PC-9 (cell line): Measurements from ENCODE around the gene SLC35F5. TPM values are rescaled to one million over a fixed set of nuclear protein-coding genes. Genes with fewer than 3 reads are reported as not detected.
"Not testable (repeated sequence)": the region's sequence is repeated elsewhere in the genome, so short reads cannot be mapped to it uniquely, and the experiment has no call there.

Experiments used
- BruUV-seq: library from RNA; stranded (reverse); fragments of 400-500 nt; replicated peaks from 2 replicates; lab custom pipeline; 2021; lab: Mats Ljungman, UMichigan
- CTCF ChIA-PET: fragments of 300-600 bp; sonication (Branson Sonifier 250); formaldehyde crosslinking; loops from one replicate; lab custom pipeline; 2022; ENCODE audit warnings: antibody characterized with exemption; lab: Charles Lee
- POLR2A ChIA-PET: fragments of 300-600 bp; sonication (Branson Sonifier 250); formaldehyde crosslinking; loops from one replicate; lab custom pipeline; 2022; ENCODE audit warnings: antibody characterized with exemption; ENCODE audit not compliant: unreplicated experiment; lab: Charles Lee
- DNase-seq, 2 experiments: peaks; one replicate each; pipeline versions ENCODE4 v3.0.0 to v3.0.0-alpha.2; 2015 to 2022; ENCODE audit warnings: mixed read lengths in 1 of 2
- H2AFZ ChIP-seq: fragments of 200-600 bp; sonication (generic); 2 replicates; pipeline ENCODE4 v1.8.1; 2017; ENCODE audit warnings: antibody characterized with exemption
- H3F3A ChIP-seq: fragments of 200-600 bp; sonication (generic); 2 replicates; pipeline ENCODE4 v1.8.1; 2017; ENCODE audit warnings: antibody characterized with exemption, mild to moderate bottlenecking, low read depth; ENCODE audit not compliant: insufficient read depth
- H3K27ac ChIP-seq: fragments of 200-600 bp; sonication (generic); 2 replicates; pipeline ENCODE4 v1.6.1; 2016; ENCODE audit warnings: mixed run types
- H3K27me3 ChIP-seq: fragments of 200-600 bp; sonication (generic); 2 replicates; pipeline ENCODE4 v1.6.1; 2016; ENCODE audit warnings: low read depth, mixed run types; ENCODE audit not compliant: insufficient read depth
- H3K36me3 ChIP-seq: fragments of 200-600 bp; sonication (generic); 2 replicates; pipeline ENCODE4 v1.6.1; 2016; ENCODE audit warnings: low read depth, mixed run types
- H3K4me1 ChIP-seq: fragments of 200-600 bp; sonication (generic); replicated peaks from 2 replicates; pipeline ENCODE4 v1.6.1; 2016; ENCODE audit warnings: mixed run types; ENCODE audit not compliant: insufficient read depth
- H3K4me2 ChIP-seq: fragments of 200-600 bp; sonication (generic); 2 replicates; pipeline ENCODE4 v1.6.1; 2017; ENCODE audit warnings: mixed run types
- H3K4me3 ChIP-seq: fragments of 200-600 bp; sonication (generic); 2 replicates; pipeline ENCODE4 v1.6.1; 2016; ENCODE audit warnings: mixed run types
- H3K79me2 ChIP-seq: fragments of 200-600 bp; sonication (generic); 2 replicates; pipeline ENCODE4 v1.6.1; 2017; ENCODE audit warnings: low read depth, mixed run types
- H3K9me2 ChIP-seq: fragments of 200-600 bp; sonication (generic); 2 replicates; pipeline ENCODE4 v1.8.1; 2017; ENCODE audit warnings: mild to moderate bottlenecking; ENCODE audit not compliant: insufficient read depth
- H3K9me3 ChIP-seq: fragments of 200-600 bp; sonication (generic); 2 replicates; pipeline ENCODE4 v1.8.1; 2016; ENCODE audit warnings: low read depth; ENCODE audit not compliant: insufficient read depth
- H4K20me1 ChIP-seq: fragments of 200-600 bp; sonication (generic); 2 replicates; pipeline ENCODE4 v1.8.1; 2017; ENCODE audit not compliant: insufficient read depth
- CTCF ChIP-seq: fragments of 200-600 bp; sonication (generic); conservative IDR thresholded peaks from 2 replicates; pipeline ENCODE4 v1.6.1; 2017; ENCODE audit warnings: mixed run types, antibody characterized with exemption, mild to moderate bottlenecking, moderate library complexity
- EZH2 ChIP-seq: fragments of 200-600 bp; sonication (generic); IDR thresholded peaks from 2 replicates; pipeline ENCODE4 v1.8.0; 2017; ENCODE audit warnings: antibody characterized with exemption, low read depth
- intact Hi-C: fragments of 100-400 bp; cut with micrococcal nuclease; formaldehyde crosslinking; loops from one replicate; pipeline ENCODE4 v1.10.0; 2022; ENCODE audit not compliant: unreplicated experiment
- microRNA-seq: library from miRNA; unstranded; fragments of <30 nt; microRNA quantifications from one replicate; pipeline ENCODE4 v1.2.0, GENCODE V29; 2021; ENCODE audit warnings: borderline number of aligned reads, borderline replicate concordance
- total RNA-seq: library from RNA; stranded (reverse); gene quantifications from 2 replicates; pipeline ENCODE4 v1.2.3, GENCODE V29; 2021

Gene SLC35F5
- total RNA-seq, 1 experiment from 2014 or later = 43.5 TPM

GRCh38 chr2:113672326-113672932 is 84.0 kb downstream of the SLC35F5 start:
- Histone ChIP-seq H3K9me3 (no peaks in the 10 kb centered on the region), H3K36me3 (no peaks in the 10 kb centered on the region), H3K4me1 (no peaks in the 10 kb centered on the region), H4K20me1 (no peaks in the 10 kb centered on the region), H3K4me3 (no peak overlapping the region), H3F3A (no peaks in the 10 kb centered on the region), H3K27me3 (0 out of 2 replicates have a peak, but pooled peaks cover 3% of the 10 kb centered on the region), H3K4me2 (no peak overlapping the region), H3K9me2 (no peaks in the 10 kb centered on the region), H3K79me2 (no peaks in the 10 kb centered on the region), H3K27ac (no peak overlapping the region), H2AFZ (no peak overlapping the region)
- ChIA-PET POLR2A (no interaction called here), CTCF (no interaction called here)
- no peak for TF ChIP-seq CTCF
- TF ChIP-seq EZH2 = no peak
- BruUV-seq = no TSS peak
- DNase-seq = peak in 1 of 2 experiments; percentile 27
- intact Hi-C loops = no loop called here

- H3K36me3 ChIP-seq, H3K79me2 ChIP-seq, H3K4me3 ChIP-seq, intact Hi-C loops, POLR2A ChIA-PET, H3K9me3 ChIP-seq, H3K4me1 ChIP-seq, H3K27ac ChIP-seq, BruUV-seq, H4K20me1 ChIP-seq, H3K4me2 ChIP-seq, H2AFZ ChIP-seq, H3K27me3 ChIP-seq, CTCF ChIA-PET, H3F3A ChIP-seq, H3K9me2 ChIP-seq, DNase-seq: not testable (repeated sequence)
Observed at GRCh38 chr2:113669013-113669412, 87.4 kb downstream of the SLC35F5 start.

- H3K27me3 ChIP-seq, H3K4me3 ChIP-seq, H3K79me2 ChIP-seq, DNase-seq, intact Hi-C loops, H3K9me3 ChIP-seq, H3K4me2 ChIP-seq, H3K36me3 ChIP-seq, H3K27ac ChIP-seq, H2AFZ ChIP-seq, H3F3A ChIP-seq, BruUV-seq, H4K20me1 ChIP-seq, H3K4me1 ChIP-seq, POLR2A ChIA-PET, CTCF ChIA-PET, H3K9me2 ChIP-seq: not testable (repeated sequence)
Observed at GRCh38 chr2:113664761-113665533, 91.5 kb downstream of the SLC35F5 start.

GRCh38 chr2:113663285-113664060 is 93.0 kb downstream of the SLC35F5 start:
- H2AFZ ChIP-seq, H3K9me3 ChIP-seq, intact Hi-C loops, DNase-seq, BruUV-seq, H3K27ac ChIP-seq, H3F3A ChIP-seq, H3K79me2 ChIP-seq, H3K4me3 ChIP-seq, H4K20me1 ChIP-seq, H3K9me2 ChIP-seq, H3K4me2 ChIP-seq, CTCF ChIA-PET, H3K27me3 ChIP-seq, H3K36me3 ChIP-seq, H3K4me1 ChIP-seq, POLR2A ChIA-PET: not testable (repeated sequence)

Small RNA genes within 50 kb of the gene (microRNA-seq; reads per million reads assigned to microRNA genes)
- not detected for gene MIR4782

Other genes with a start within 250 kb of the SLC35F5 start
- gene RABL2A, start 129.4 kb downstream of the SLC35F5 start, total RNA-seq = 19.3 and 27.7 TPM in 2 replicates
- gene ACTR3, start 133.4 kb upstream of the SLC35F5 start, total RNA-seq = 220 and 222 TPM in 2 replicates